Thyroid gland (tissue), 4 donors: ENCODE measurements around the gene ADAMTS13.

Experiments
- CTCF ChIP-seq, 6 experiments: fragments of 200-600 bp in 3 of 6; fragments of 450-650 bp in 3 of 6; sonication (generic) in 3 of 6; IDR thresholded peaks; one replicate each; pipeline ENCODE4 v1.5.1; 2016 to 2019; ENCODE audit warnings: antibody characterized with exemption in 6 of 6, mild to moderate bottlenecking in 2 of 6, inconsistent platforms in 1 of 6, moderate library complexity in 1 of 6
- POLR2A ChIP-seq, 2 donors: fragments of 450-650 bp; IDR thresholded peaks; one replicate each; pipeline ENCODE4 v1.6.1; 2017; ENCODE audit warnings: antibody characterized with exemption in 2 of 2, mild to moderate bottlenecking in 2 of 2, moderate library complexity in 1 of 2

DNA sequence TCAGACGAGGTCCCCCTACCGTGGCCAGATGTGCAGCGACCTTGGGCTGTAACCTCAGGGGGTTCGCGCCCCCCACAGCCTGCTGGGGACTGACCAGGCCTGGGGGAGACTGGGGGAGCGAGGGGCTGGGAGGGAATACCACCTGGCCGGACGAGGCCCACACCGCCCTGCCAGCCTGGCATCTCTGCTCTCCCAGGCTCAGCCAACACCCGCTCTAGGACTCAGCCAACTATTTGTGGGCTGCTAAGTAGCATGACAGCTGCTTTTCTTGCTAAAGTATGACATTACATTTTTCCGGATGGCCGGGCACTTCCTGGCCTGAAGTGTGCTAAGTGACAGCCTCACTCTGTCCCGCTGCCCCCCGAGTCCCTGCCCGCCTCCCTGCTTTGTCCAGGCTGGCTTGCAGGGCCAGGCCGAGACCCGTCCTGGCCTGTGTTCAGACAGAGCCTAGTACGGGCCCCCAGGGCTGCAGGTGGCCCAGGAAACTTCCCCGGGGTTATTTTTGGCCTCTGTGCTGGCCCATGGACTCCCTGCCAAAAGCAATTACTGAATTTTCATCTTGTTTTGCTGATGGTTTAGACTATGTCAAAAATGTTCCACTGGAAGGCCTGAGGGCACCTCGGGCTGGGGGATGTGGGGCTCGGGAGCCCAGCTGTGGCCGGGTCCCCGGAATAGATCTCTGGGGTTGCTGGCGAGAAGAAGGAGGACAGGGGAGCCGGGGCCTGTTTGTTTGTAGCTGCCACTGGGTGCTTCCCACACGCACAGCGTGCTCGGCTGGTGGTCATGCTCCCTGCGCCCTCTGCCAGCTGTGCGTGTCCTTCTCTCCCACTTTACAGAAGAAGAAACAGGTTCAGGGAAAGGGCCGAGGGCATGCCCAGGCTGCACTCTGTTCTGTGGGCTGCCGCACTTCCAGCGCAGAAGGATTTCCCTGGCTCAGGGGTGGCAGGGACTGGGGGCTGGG is 70.2 kb downstream of the ADAMTS13 start:
- TF ChIP-seq CTCF (IDR thresholded peaks at IDR 0.05) (no peak), POLR2A (IDR thresholded peaks at IDR 0.05) (no peak)
